GM18907 (cell line): ENCODE data around the gene TRUB1.
"Not testable (repeated sequence)": the region's sequence is repeated elsewhere in the genome, so short reads cannot be mapped to it uniquely, and the experiment has no call there.

Experiments used
- ATAC-seq: cut with Tn5 transposase; IDR thresholded peaks from one replicate; pipeline ENCODE4 v1.9.1; 2021; ENCODE audit warnings: mild to moderate bottlenecking, moderate library complexity; ENCODE audit not compliant: unreplicated experiment

TRUB1 gene

GRCh38 chr10:114923551-114923950, 14.4 kb upstream of the TRUB1 start:
- ATAC-seq = no peak

- peak; percentile 95 for ATAC-seq
These were observed 12.1 kb upstream of the TRUB1 start for GRCh38 chr10:114925587-114926586.

GRCh38 chr10:114928818-114929217, 9.2 kb upstream of the TRUB1 start:
- no peak for ATAC-seq

GRCh38 chr10:114930320-114930719, 7.7 kb upstream of the TRUB1 start:
- no peak for ATAC-seq

- no peak for ATAC-seq
These were observed 6.8 kb upstream of the TRUB1 start for GRCh38 chr10:114931072-114931679.

- ATAC-seq = no peak
These were observed 5.8 kb upstream of the TRUB1 start for GRCh38 chr10:114932225-114932624.

- no peak for ATAC-seq
These were observed 5.0 kb upstream of the TRUB1 start for GRCh38 chr10:114932945-114933344.

GRCh38 chr10:114933588-114933987, 4.4 kb upstream of the TRUB1 start:
- no peak for ATAC-seq

GRCh38 chr10:114933995-114934394, 4.0 kb upstream of the TRUB1 start:
- ATAC-seq = not testable (repeated sequence)

GRCh38 chr10:114938856-114939193, 830 bp downstream of the TRUB1 start:
- no peak for ATAC-seq

- no peak for ATAC-seq
These were observed 2.7 kb downstream of the TRUB1 start for GRCh38 chr10:114940735-114941134.

GRCh38 chr10:114943000-114943399, 5.0 kb downstream of the TRUB1 start:
- ATAC-seq = no peak

- ATAC-seq = no peak
These were observed 15.1 kb downstream of the TRUB1 start for GRCh38 chr10:114953047-114953446.

GRCh38 chr10:114955984-114956383, 18.0 kb downstream of the TRUB1 start:
- ATAC-seq = no peak

- peak; percentile 50 for ATAC-seq
These were observed 18.5 kb downstream of the TRUB1 start for GRCh38 chr10:114956466-114956865.

GRCh38 chr10:114957122-114957521, 19.1 kb downstream of the TRUB1 start:
- ATAC-seq = no peak

- no peak for ATAC-seq
These were observed 19.7 kb downstream of the TRUB1 start for GRCh38 chr10:114957673-114958072.

GRCh38 chr10:114962441-114962840, 24.4 kb downstream of the TRUB1 start:
- ATAC-seq = no peak

- no peak for ATAC-seq
These were observed 25.9 kb downstream of the TRUB1 start for GRCh38 chr10:114963908-114964307.

- no peak for ATAC-seq
These were observed 29.1 kb downstream of the TRUB1 start for GRCh38 chr10:114967071-114967470.

- ATAC-seq = peak; percentile 49
These were observed 32.5 kb downstream of the TRUB1 start for GRCh38 chr10:114970515-114970914.

GRCh38 chr10:114973306-114973705, 35.3 kb downstream of the TRUB1 start:
- no peak for ATAC-seq
